Mesenchymal stem cell (in vitro differentiated cells and primary cell): Measurements from ENCODE around the gene RAB37.

Experiments
- DNase-seq: peaks from one replicate; pipeline ENCODE4 v3.0.0-alpha.2; 2013
- H2AFZ ChIP-seq: one replicate; pipeline ENCODE4 v1.6.1; 2013; ENCODE audit warnings: low read depth, mild to moderate bottlenecking, control low read depth, inconsistent platforms, low read length, moderate library complexity
- H2AK5ac ChIP-seq: 2 replicates; pipeline ENCODE4 v1.6.1; 2013; ENCODE audit warnings: low read length, moderate library complexity, mild to moderate bottlenecking, inconsistent platforms; ENCODE audit not compliant: severe bottlenecking
- H2BK120ac ChIP-seq: one replicate; pipeline ENCODE4 v1.6.1; 2013; ENCODE audit warnings: low read depth, mild to moderate bottlenecking, inconsistent platforms, low read length, moderate library complexity
- H2BK12ac ChIP-seq, 2 experiments: one replicate each; pipeline ENCODE4 v1.6.1; 2013; ENCODE audit warnings: inconsistent platforms in 2 of 2, low read length in 2 of 2, mild to moderate bottlenecking in 2 of 2, moderate library complexity in 2 of 2, control low read depth in 1 of 2
- H2BK15ac ChIP-seq: one replicate; pipeline ENCODE4 v1.6.1; 2013; ENCODE audit warnings: mild to moderate bottlenecking, low read depth, inconsistent platforms; ENCODE audit not compliant: poor library complexity, severe bottlenecking
- H2BK5ac ChIP-seq: 2 replicates; pipeline ENCODE4 v1.6.1; 2013; ENCODE audit warnings: low read depth, mild to moderate bottlenecking, low read length, control low read depth, inconsistent platforms; ENCODE audit not compliant: poor library complexity, severe bottlenecking
- H3K14ac ChIP-seq, 2 experiments: one replicate each; pipeline ENCODE4 v1.6.1; 2013; ENCODE audit warnings: inconsistent platforms in 2 of 2, low read length in 2 of 2, control low read depth in 1 of 2, mild to moderate bottlenecking in 1 of 2, moderate library complexity in 1 of 2
- H3K18ac ChIP-seq, 2 experiments: one replicate each; pipeline ENCODE4 v1.6.1; 2013; ENCODE audit warnings: inconsistent platforms in 2 of 2, low read length in 2 of 2, control low read depth in 1 of 2, low read depth in 1 of 2, mild to moderate bottlenecking in 1 of 2
- H3K23ac ChIP-seq, 2 experiments: one replicate each; pipeline ENCODE4 v1.6.1; 2013; ENCODE audit warnings: inconsistent platforms in 2 of 2, low read length in 2 of 2, mild to moderate bottlenecking in 2 of 2, moderate library complexity in 2 of 2, control low read depth in 1 of 2
- H3K27ac ChIP-seq: 2 replicates; pipeline ENCODE4 v1.5.1; 2013; ENCODE audit warnings: mild to moderate bottlenecking, moderate library complexity, low read length, control low read depth, inconsistent platforms; ENCODE audit not compliant: poor library complexity, severe bottlenecking
- H3K27me3 ChIP-seq, 2 experiments: 2 replicates each; pipeline versions ENCODE4 v1.6.1 to v1.7.0; 2013; ENCODE audit warnings: low read length in 2 of 2, mild to moderate bottlenecking in 2 of 2, moderate library complexity in 2 of 2, control low read depth in 1 of 2, inconsistent platforms in 1 of 2; ENCODE audit not compliant: control insufficient read depth in 1 of 2, insufficient read depth in 1 of 2
- H3K36me3 ChIP-seq, 2 experiments: 2 replicates each; pipeline versions ENCODE4 v1.6.1 to v1.7.0; 2013; ENCODE audit warnings: low read length in 2 of 2, control low read depth in 1 of 2, inconsistent platforms in 1 of 2, low read depth in 1 of 2, mild to moderate bottlenecking in 1 of 2; ENCODE audit not compliant: insufficient read depth in 2 of 2, control insufficient read depth in 1 of 2
- H3K4ac ChIP-seq, 2 experiments: one replicate each; pipeline ENCODE4 v1.6.1; 2013; ENCODE audit warnings: inconsistent platforms in 2 of 2, low read length in 2 of 2, mild to moderate bottlenecking in 2 of 2, moderate library complexity in 2 of 2, control low read depth in 1 of 2, low read depth in 1 of 2
- H3K4me1 ChIP-seq: 2 replicates; pipeline ENCODE4 v1.6.1; 2013; ENCODE audit warnings: low read depth, low read length, control low read depth; ENCODE audit not compliant: control insufficient read depth, insufficient read depth
- H3K4me2 ChIP-seq: 2 replicates; pipeline ENCODE4 v1.6.1; 2013; ENCODE audit warnings: low read length, mild to moderate bottlenecking, inconsistent platforms; ENCODE audit not compliant: poor library complexity, severe bottlenecking
- H3K4me3 ChIP-seq, 2 experiments: 2 replicates each; pipeline versions ENCODE4 v1.5.1 to v1.7.0; 2013; ENCODE audit warnings: low read length in 2 of 2, mild to moderate bottlenecking in 2 of 2, control low read depth in 1 of 2, low read depth in 1 of 2; ENCODE audit not compliant: insufficient read depth in 1 of 2
- H3K79me1 ChIP-seq: replicated peaks from 2 replicates; pipeline ENCODE4 v1.6.1; 2013; ENCODE audit warnings: mild to moderate bottlenecking, control low read depth, low read length, inconsistent platforms; ENCODE audit not compliant: poor library complexity, severe bottlenecking
- H3K9ac ChIP-seq: 2 replicates; pipeline ENCODE4 v1.7.0; 2013; ENCODE audit warnings: mild to moderate bottlenecking, low read length, moderate library complexity
- H3K9me3 ChIP-seq: 2 replicates; pipeline ENCODE4 v1.7.0; 2013; ENCODE audit warnings: mild to moderate bottlenecking, low read length; ENCODE audit not compliant: control insufficient read depth
- H4K8ac ChIP-seq: one replicate; pipeline ENCODE4 v1.6.1; 2013; ENCODE audit warnings: inconsistent platforms, mild to moderate bottlenecking, low read length, moderate library complexity
- H4K91ac ChIP-seq: one replicate; pipeline ENCODE4 v1.6.1; 2013; ENCODE audit warnings: mild to moderate bottlenecking, low read length, inconsistent platforms
- WGBS: methylation state at CpG from one replicate; pipeline ENCODE4 v1.1.7; 2013; ENCODE audit warnings: mixed read lengths; 5-methylcytosine and 5-hydroxymethylcytosine counted together

The RAB37 gene

GRCh38 chr17:74796866-74797265, 59.8 kb downstream of the RAB37 start:
- H3K9me3 ChIP-seq: no peaks in the 10 kb centered on the region
- no peaks in the 10 kb centered on the region for H3K27me3 ChIP-seq
- H2AK5ac ChIP-seq: no peak overlapping the region
- no peak overlapping the region for H2BK15ac ChIP-seq
- no peak overlapping the region for H3K23ac ChIP-seq
- H4K8ac ChIP-seq: peak overlapping the region; percentile 48
- peaks cover 27% of the 10 kb centered on the region for H3K4me1 ChIP-seq
- no peak overlapping the region for H3K4ac ChIP-seq
- H3K4me3 ChIP-seq: no peak overlapping the region
- H3K9ac ChIP-seq: no peak overlapping the region
- H3K79me1 ChIP-seq: no peaks in the 10 kb centered on the region
- no peak overlapping the region for H3K27ac ChIP-seq
- 96% methylated on average over 6 of the region's 6 CpGs for WGBS
- H2BK120ac ChIP-seq: no peak overlapping the region
- no peak overlapping the region for H3K14ac ChIP-seq
- peaks cover 70 to 91% of the 10 kb centered on the region in 2 experiments for H3K36me3 ChIP-seq
- H2AFZ ChIP-seq: no peak overlapping the region
- no peak overlapping the region for H3K18ac ChIP-seq
- no peak overlapping the region for H3K4me2 ChIP-seq
- no peak overlapping the region for H2BK12ac ChIP-seq
- no peak overlapping the region for H4K91ac ChIP-seq
- DNase-seq: no peak
- no peak overlapping the region for H2BK5ac ChIP-seq
